Endothelial cell of umbilical vein (primary cell): ENCODE measurements around the gene KLHL34. TPM values are rescaled to one million over a fixed set of nuclear protein-coding genes. Genes with fewer than 3 reads are reported as not detected.

Experiments
- BruUV-seq: library from RNA; stranded (reverse); fragments of 400-500 nt; replicated peaks from 2 replicates; lab custom pipeline; 2021; lab: Mats Ljungman, UMichigan
- CTCF ChIA-PET: fragments of 300-600, 350-600 bp; sonication (Branson Sonifier 250); formaldehyde crosslinking; loops from one replicate; lab custom pipeline; 2021; ENCODE audit warnings: antibody characterized with exemption, inconsistent platforms; lab: Charles Lee
- POLR2A ChIA-PET: fragments of 300-600, 350-600 bp; sonication (Branson Sonifier 250); formaldehyde crosslinking; loops from one replicate; lab custom pipeline; 2021; ENCODE audit warnings: antibody characterized with exemption, inconsistent platforms; lab: Charles Lee
- DNase-seq: peaks from one replicate; pipeline ENCODE4 v3.0.0-alpha.2; 2011; ENCODE audit warnings: low read depth, low spot score
- FAIRE-seq: peaks from 2 replicates; lab custom pipeline; 2011; peaks lifted over from hg19 to GRCh38; lab: Jason Lieb, UNC
- H2AFZ ChIP-seq: 2 replicates; pipeline ENCODE4 v1.6.0; 2012; ENCODE audit warnings: low read depth, low read length, control low read depth, inconsistent platforms
- H3K27ac ChIP-seq: 2 replicates; pipeline ENCODE4 v1.5.1; 2011; ENCODE audit warnings: low read depth, mild to moderate bottlenecking, control low read depth, low read length, moderate library complexity; ENCODE audit not compliant: insufficient read depth
- H3K27me3 ChIP-seq, 2 experiments: 2 replicates each; pipeline versions ENCODE4 v1.6.0 to v1.6.1; 2011; ENCODE audit warnings: low read length in 2 of 2, mixed read lengths in 1 of 2; ENCODE audit not compliant: control insufficient read depth in 2 of 2, insufficient read depth in 2 of 2
- H3K36me3 ChIP-seq, 2 experiments: 2 replicates in 1 of 2; 3 replicates in 1 of 2; pipeline ENCODE4 v1.5.1; 2011; ENCODE audit warnings: low read length in 2 of 2, mild to moderate bottlenecking in 1 of 2, moderate library complexity in 1 of 2; ENCODE audit not compliant: control insufficient read depth in 2 of 2, insufficient read depth in 2 of 2; ENCODE audit errors: extremely low read depth in 1 of 2
- H3K4me1 ChIP-seq: 3 replicates; pipeline ENCODE4 v1.5.1; 2011; ENCODE audit warnings: mild to moderate bottlenecking, low read length; ENCODE audit not compliant: control insufficient read depth, insufficient read depth; ENCODE audit errors: extremely low read depth
- H3K4me2 ChIP-seq: 2 replicates; pipeline ENCODE4 v1.6.1; 2011; ENCODE audit warnings: low read length, control low read depth, mixed read lengths; ENCODE audit not compliant: insufficient read depth
- H3K4me3 ChIP-seq, 3 experiments: fragments of 200-600 bp in 1 of 3; sonication (generic), shearing (Covaris generic) in 1 of 3; replicated peaks in 1 of 3; 2 replicates each; pipeline ENCODE4 v1.5.1; 2011 to 2016; ENCODE audit warnings: control low read depth in 3 of 3, low read length in 3 of 3, mild to moderate bottlenecking in 2 of 3, inconsistent platforms in 1 of 3, low read depth in 1 of 3, moderate library complexity in 1 of 3; ENCODE audit not compliant: insufficient read depth in 1 of 3
- H3K79me2 ChIP-seq: 2 replicates; pipeline ENCODE4 v1.6.0; 2012; ENCODE audit warnings: low read length, inconsistent platforms; ENCODE audit not compliant: control insufficient read depth, insufficient read depth
- H3K9ac ChIP-seq: replicated peaks from 2 replicates; pipeline ENCODE3; 2011; ENCODE audit warnings: low read length, control low read depth; ENCODE audit not compliant: insufficient read depth; ENCODE audit errors: extremely low read depth
- H3K9me1 ChIP-seq: replicated peaks from 3 replicates; pipeline ENCODE4 v1.6.0; 2011; ENCODE audit warnings: mild to moderate bottlenecking, low read length; ENCODE audit not compliant: control insufficient read depth, insufficient read depth; ENCODE audit errors: extremely low read depth
- H3K9me3 ChIP-seq: replicated peaks from 2 replicates; pipeline ENCODE4 v1.5.1; 2012; ENCODE audit warnings: low read length, inconsistent platforms; ENCODE audit not compliant: control insufficient read depth, insufficient read depth
- H4K20me1 ChIP-seq: replicated peaks from 2 replicates; pipeline ENCODE3; 2011; ENCODE audit warnings: mild to moderate bottlenecking, low read length; ENCODE audit not compliant: control insufficient read depth, insufficient read depth; ENCODE audit errors: extremely low read depth
- CTCF ChIP-seq, 2 donors: IDR thresholded peaks; 1 replicate in 1 of 2; 2 replicates in 1 of 2; pipeline ENCODE4 v1.5.1; 2011; ENCODE audit warnings: low read length in 2 of 2, mild to moderate bottlenecking in 2 of 2, moderate library complexity in 2 of 2, control low read depth in 1 of 2, inconsistent platforms in 1 of 2, low read depth in 1 of 2; ENCODE audit not compliant: insufficient read depth in 1 of 2; ENCODE audit errors: extremely low read depth in 1 of 2
- EZH2 ChIP-seq: IDR thresholded peaks from 2 replicates; pipeline ENCODE4 v1.6.1; 2012; ENCODE audit warnings: borderline replicate concordance, low read depth, mild to moderate bottlenecking, moderate library complexity, low read length, inconsistent platforms; ENCODE audit not compliant: severe bottlenecking
- FOS ChIP-seq: IDR thresholded peaks from 2 replicates; pipeline ENCODE4 v1.6.1; 2011; ENCODE audit warnings: mild to moderate bottlenecking, low read length, moderate library complexity, borderline replicate concordance; ENCODE audit not compliant: insufficient read depth
- GATA2 ChIP-seq: IDR thresholded peaks from 2 replicates; pipeline ENCODE4 v1.7.0; 2011; ENCODE audit warnings: low read depth, mild to moderate bottlenecking, moderate library complexity, mixed read lengths, low read length; ENCODE audit not compliant: insufficient read length, insufficient read depth
- JUN ChIP-seq: IDR thresholded peaks from 2 replicates; pipeline ENCODE4 v1.6.1; 2011; ENCODE audit warnings: borderline replicate concordance, low read depth; ENCODE audit not compliant: insufficient read length, insufficient read depth
- MYC ChIP-seq: IDR thresholded peaks from one replicate; pipeline ENCODE4 v1.6.1; 2011; ENCODE audit warnings: mild to moderate bottlenecking, low read depth, low read length
- POLR2A ChIP-seq: IDR thresholded peaks from 2 replicates; pipeline ENCODE4 v1.6.1; 2012; ENCODE audit warnings: low read depth, mild to moderate bottlenecking, control low read depth, low read length
- POLR2AphosphoS5 ChIP-seq: IDR thresholded peaks from 2 replicates; pipeline ENCODE4 v1.6.1; 2012; ENCODE audit warnings: low read depth, mild to moderate bottlenecking, control low read depth, low read length, moderate library complexity; ENCODE audit not compliant: insufficient read depth
- dilution Hi-C: fragments of 300-500 bp; cut with MboI; formaldehyde crosslinking; loops from one replicate; pipeline ENCODE4 v1.15.0; 2019; ENCODE audit warnings: low sequenced_read_pairs; ENCODE audit not compliant: extremely low pct_ligation_motif_present
- intact Hi-C: fragments of 100-400 bp; cut with micrococcal nuclease; formaldehyde crosslinking; loops from one replicate; pipeline ENCODE4 v1.10.0; 2022
- polyA plus RNA-seq, 4 experiments: library from polyadenylated mRNA; depleted of rRNA in 3 of 4; stranded (reverse) in 3 of 4; unstranded in 1 of 4; fragments of >200 nt; gene quantifications; 2 replicates each; pipeline versions ENCODE4 v1.2.1 to v1.2.3, GENCODE V29; 2011 to 2012; ENCODE audit warnings: missing spikeins in 1 of 4
- total RNA-seq: library from RNA; stranded (reverse); gene quantifications from 2 replicates; pipeline ENCODE4 v1.2.3, GENCODE V29; 2021
- TF ChIP-seq, protein P1 (sequence below): IDR thresholded peaks from 2 replicates; pipeline ENCODE4 v1.6.1; 2011; ENCODE audit not compliant: insufficient read depth, insufficient read length

KLHL34 gene
- total and polyA plus RNA-seq, 2 donors (not counting 3 experiments of a cell fraction or from before 2014, with no cell fraction given) = 0.09 TPM; not detected in 1

GRCh38 chrX:21678048-21678612 is 20.0 kb upstream of the KLHL34 start:
- H3K79me2 ChIP-seq = no peaks in the 10 kb centered on the region
- no peak for FAIRE-seq
- H3K9ac ChIP-seq = no peak overlapping the region
- intact Hi-C loops = no loop called here
- H3K9me1 ChIP-seq = no peaks in the 10 kb centered on the region
- H4K20me1 ChIP-seq = no peaks in the 10 kb centered on the region
- H3K27me3 ChIP-seq = no peaks in the 10 kb centered on the region
- no peak overlapping the region for H2AFZ ChIP-seq
- H3K9me3 ChIP-seq = no peaks in the 10 kb centered on the region
- H3K4me2 ChIP-seq = no peak overlapping the region
- CTCF ChIA-PET = no interaction called here
- no peaks in the 10 kb centered on the region for H3K4me1 ChIP-seq
- DNase-seq = no peak
- no TSS peak for BruUV-seq
- no peak for TF ChIP-seq POLR2AphosphoS5
- TF ChIP-seq, protein P1, sequence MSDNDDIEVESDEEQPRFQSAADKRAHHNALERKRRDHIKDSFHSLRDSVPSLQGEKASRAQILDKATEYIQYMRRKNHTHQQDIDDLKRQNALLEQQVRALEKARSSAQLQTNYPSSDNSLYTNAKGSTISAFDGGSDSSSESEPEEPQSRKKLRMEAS = no peak
- no peak for TF ChIP-seq MYC
- TF ChIP-seq GATA2 = no peak
- no peak for TF ChIP-seq POLR2A
- TF ChIP-seq FOS = no peak
- TF ChIP-seq CTCF (IDR thresholded peaks at IDR 0.05; ENCODE audit: extremely low read depth in 1 of 2, insufficient read depth in 1 of 2, low read depth in 1 of 2, low read length in 2 of 2) = no peak
- TF ChIP-seq JUN = no peak
- TF ChIP-seq EZH2 = no peak
- no peak overlapping the region for H3K27ac ChIP-seq
- POLR2A ChIA-PET = no interaction called here
- no peaks in the 10 kb centered on the region for H3K36me3 ChIP-seq
- dilution Hi-C loops = no loop called here
- H3K4me3 ChIP-seq = no peak overlapping the region
